Measurements from ENCODE around the gene POU6F2.

Gene POU6F2, protein sequence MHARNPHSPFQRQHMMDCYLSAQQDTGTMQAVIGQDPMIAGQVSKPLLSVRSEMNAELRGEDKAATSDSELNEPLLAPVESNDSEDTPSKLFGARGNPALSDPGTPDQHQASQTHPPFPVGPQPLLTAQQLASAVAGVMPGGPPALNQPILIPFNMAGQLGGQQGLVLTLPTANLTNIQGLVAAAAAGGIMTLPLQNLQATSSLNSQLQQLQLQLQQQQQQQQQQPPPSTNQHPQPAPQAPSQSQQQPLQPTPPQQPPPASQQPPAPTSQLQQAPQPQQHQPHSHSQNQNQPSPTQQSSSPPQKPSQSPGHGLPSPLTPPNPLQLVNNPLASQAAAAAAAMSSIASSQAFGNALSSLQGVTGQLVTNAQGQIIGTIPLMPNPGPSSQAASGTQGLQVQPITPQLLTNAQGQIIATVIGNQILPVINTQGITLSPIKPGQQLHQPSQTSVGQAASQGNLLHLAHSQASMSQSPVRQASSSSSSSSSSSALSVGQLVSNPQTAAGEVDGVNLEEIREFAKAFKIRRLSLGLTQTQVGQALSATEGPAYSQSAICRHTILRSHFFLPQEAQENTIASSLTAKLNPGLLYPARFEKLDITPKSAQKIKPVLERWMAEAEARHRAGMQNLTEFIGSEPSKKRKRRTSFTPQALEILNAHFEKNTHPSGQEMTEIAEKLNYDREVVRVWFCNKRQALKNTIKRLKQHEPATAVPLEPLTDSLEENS

DNA sequence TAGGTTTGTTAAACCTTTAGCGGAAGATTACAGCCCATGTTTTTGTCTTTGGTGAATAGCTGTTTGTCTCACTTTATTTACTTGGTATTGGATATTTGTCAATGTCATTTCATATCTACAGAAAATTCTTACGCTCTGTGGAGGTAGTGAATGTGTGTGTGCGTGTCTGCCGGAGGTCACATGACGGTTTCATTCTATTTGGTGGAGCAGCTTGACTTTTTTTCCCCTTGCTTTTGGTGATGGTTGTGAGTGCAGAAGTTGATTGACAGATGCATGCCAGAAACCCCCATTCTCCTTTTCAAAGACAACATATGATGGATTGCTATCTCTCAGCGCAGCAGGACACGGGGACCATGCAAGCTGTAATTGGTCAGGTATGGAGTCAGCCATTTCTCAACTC is at the start of gene POU6F2:
TSS of gene POU6F2 (plus strand) at position 225 of the 400 bp plus-strand sequence. CDS start at position 270, 45 bp downstream.
- TF ChIP-seq, protein P1, sequence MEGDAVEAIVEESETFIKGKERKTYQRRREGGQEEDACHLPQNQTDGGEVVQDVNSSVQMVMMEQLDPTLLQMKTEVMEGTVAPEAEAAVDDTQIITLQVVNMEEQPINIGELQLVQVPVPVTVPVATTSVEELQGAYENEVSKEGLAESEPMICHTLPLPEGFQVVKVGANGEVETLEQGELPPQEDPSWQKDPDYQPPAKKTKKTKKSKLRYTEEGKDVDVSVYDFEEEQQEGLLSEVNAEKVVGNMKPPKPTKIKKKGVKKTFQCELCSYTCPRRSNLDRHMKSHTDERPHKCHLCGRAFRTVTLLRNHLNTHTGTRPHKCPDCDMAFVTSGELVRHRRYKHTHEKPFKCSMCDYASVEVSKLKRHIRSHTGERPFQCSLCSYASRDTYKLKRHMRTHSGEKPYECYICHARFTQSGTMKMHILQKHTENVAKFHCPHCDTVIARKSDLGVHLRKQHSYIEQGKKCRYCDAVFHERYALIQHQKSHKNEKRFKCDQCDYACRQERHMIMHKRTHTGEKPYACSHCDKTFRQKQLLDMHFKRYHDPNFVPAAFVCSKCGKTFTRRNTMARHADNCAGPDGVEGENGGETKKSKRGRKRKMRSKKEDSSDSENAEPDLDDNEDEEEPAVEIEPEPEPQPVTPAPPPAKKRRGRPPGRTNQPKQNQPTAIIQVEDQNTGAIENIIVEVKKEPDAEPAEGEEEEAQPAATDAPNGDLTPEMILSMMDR (conservative IDR thresholded peaks at IDR 0.05; ENCODE audit: low read depth, low read length) = no peak
- DNase-seq (ENCODE audit: low read depth) = no peak
- no peak within 1 kb of the TSS for H3K4me3 ChIP-seq (ENCODE audit: low read depth, low read length)

DNA sequence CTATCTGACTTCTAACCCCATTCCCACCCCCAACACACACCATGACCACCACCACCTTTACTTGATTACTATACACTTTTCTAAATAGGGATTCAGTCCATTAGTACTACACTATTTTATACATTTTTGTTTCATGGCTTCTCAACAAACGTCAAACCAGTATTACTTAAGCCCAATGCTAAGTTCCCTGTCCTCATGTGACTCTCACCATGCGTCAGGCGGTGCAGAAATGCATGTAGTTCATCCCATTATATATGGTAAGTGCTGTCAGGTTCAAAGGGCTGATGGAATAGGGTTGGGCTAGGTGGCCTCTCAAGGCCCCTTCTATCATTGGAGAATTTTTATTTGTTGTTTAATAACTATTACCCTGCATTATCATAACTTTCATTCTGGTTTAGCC is 49.2 kb upstream of the POU6F2 start:
- H3K4me3 ChIP-seq (ENCODE audit: low read depth, low read length) = no peak overlapping the region
- DNase-seq (ENCODE audit: low read depth) = no peak
- TF ChIP-seq, protein P1 (conservative IDR thresholded peaks at IDR 0.05; ENCODE audit: low read depth, low read length) = no peak

DNA sequence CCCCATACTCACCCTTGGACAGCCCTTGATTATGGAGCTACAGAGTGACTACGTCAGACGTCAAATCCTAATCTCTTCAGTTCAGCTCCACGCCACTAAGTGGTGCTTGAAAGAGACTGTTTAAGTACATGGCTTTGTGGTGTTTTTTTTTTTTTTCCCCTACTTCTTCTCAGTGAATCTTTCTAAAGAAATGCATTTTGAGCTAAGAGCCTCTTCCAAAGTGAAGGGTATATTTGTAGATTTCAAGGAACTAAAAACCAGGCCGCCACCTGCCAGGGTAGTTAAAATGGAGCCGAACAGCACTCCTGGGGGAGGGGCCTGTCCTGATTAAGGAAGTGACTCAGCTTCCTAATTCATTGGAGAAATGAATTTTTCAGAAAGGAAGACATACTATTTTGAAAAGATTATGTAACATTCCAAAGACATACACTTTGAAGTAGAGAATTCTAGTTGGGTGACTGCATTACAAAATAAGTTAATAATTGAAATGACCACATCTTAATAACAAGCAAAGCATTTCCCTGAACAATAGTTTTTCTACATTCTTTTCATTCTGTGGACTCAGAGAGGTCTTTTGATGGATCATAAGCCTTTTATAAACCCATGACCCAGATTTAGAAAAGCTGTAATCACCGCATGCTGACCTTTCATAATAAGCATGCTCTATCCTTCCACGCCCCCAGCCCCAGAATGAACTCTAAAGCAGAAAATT is 48.1 kb upstream of the POU6F2 start:
- DNase-seq (ENCODE audit: low read depth) = peak; percentile 21
- no peak overlapping the region for H3K4me3 ChIP-seq (ENCODE audit: low read depth, low read length)
- TF ChIP-seq, protein P1 (conservative IDR thresholded peaks at IDR 0.05; ENCODE audit: low read depth, low read length) = no peak

DNA sequence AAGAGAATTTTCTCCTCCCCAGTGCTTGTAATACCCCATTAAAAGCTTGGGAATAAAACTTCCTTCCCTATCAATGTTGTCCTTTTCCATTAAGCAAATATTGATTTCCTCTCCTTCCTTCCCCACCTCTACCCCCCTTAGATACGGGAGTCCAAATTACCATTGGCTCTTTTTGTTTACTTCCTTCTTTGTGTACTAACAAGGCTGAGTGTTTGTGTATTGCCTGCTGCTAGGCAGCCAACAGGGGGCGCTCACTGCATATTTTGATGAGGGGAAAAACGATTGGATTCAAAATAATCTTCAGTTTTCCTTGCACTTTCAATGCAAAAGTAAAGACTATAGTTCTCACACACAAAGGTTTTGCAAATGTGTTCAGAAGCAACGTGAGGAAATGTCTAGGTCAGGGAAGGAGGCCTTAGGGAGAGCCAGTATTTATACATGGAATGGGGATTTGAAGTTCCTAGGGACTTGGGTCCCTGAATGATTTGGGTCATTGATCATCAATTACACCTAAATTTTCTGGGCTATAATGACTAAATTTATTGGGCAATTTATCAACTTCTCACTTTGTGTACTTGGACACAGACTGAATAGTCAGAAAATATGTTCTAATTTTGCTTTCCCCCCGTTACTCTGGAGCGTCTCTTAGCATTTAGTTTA is 45.1 kb upstream of the POU6F2 start:
- TF ChIP-seq, protein P1 (conservative IDR thresholded peaks at IDR 0.05; ENCODE audit: low read depth, low read length) = peak; percentile 99
- H3K4me3 ChIP-seq (ENCODE audit: low read depth, low read length) = no peak overlapping the region
- peak; percentile 67 for DNase-seq (ENCODE audit: low read depth)

DNA sequence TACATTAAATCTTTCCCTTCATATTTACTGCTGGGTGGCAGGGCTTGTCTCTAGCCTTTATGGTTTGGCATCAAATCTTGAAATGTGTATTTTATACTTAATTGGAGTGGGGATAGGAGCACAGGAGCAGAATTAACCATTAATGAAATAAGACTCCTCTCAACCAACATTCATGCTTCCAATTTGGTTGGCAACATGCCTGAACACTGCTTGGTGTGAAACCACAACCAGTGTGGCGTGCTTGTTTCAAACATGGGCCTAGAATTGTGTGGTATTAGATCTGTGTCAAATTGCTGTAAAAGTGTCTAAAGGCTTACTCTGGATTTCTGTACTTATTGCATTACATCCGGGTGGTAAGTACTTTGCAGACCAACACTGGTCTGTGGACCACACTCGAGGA is 43.7 kb upstream of the POU6F2 start:
- DNase-seq (ENCODE audit: low read depth) = no peak
- TF ChIP-seq, protein P1 (conservative IDR thresholded peaks at IDR 0.05; ENCODE audit: low read depth, low read length) = no peak
- no peak overlapping the region for H3K4me3 ChIP-seq (ENCODE audit: low read depth, low read length)

DNA sequence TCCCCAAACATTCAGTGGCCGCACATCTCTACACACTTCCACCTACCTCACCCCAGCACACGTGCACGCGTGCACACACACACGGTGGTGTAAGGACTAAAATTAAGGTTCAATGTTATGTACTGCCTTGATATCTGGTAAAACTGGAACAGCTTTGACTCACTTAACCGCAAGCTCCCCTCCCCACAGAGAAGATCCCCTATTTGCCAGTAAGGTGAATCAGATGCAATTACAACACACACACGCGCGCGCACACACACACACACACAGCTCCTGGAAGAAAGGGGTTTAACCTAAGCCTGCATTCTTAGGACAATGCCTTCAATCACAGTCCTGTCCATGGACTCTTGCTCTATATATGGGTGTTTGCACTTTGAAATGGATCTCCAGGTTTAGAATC is 43.2 kb upstream of the POU6F2 start:
- H3K4me3 ChIP-seq (ENCODE audit: low read depth, low read length) = no peak overlapping the region
- peak; percentile 8 for DNase-seq (ENCODE audit: low read depth)
- TF ChIP-seq, protein P1 (conservative IDR thresholded peaks at IDR 0.05; ENCODE audit: low read depth, low read length) = no peak

Data from choroid plexus epithelial cell (primary cell).